ENCODE results near the gene TNP2. TPM values are rescaled to one million over a fixed set of nuclear protein-coding genes. Genes with fewer than 3 reads are reported as not detected.

The TNP2 gene
- total and polyA plus RNA-seq, 9 of the 15 experiments (the other 6 are each of a cell fraction or from before 2014, with no cell fraction given) = not detected

DNA sequence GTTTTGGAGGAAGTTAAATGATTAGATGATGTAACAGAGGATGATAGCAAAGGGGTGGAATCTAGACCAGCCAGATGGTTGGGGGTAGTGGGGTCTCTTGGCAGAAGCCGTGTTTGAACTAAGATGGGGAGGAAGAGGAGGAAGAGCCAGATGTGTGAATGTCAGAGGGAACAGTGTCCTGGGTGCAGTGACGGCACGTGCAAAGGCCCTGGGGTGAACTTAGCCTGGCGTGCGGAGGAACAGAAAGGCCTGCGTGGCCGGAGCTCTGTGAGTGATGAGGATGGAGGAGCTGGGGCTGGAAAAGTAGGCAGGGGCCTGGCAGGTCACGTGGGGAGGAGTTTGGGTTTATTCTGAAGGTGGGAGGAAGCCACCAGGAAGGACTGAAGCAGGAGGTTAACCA lies 49.7 kb upstream of the TNP2 start (continued):
- TF ChIP-seq, protein P1, sequence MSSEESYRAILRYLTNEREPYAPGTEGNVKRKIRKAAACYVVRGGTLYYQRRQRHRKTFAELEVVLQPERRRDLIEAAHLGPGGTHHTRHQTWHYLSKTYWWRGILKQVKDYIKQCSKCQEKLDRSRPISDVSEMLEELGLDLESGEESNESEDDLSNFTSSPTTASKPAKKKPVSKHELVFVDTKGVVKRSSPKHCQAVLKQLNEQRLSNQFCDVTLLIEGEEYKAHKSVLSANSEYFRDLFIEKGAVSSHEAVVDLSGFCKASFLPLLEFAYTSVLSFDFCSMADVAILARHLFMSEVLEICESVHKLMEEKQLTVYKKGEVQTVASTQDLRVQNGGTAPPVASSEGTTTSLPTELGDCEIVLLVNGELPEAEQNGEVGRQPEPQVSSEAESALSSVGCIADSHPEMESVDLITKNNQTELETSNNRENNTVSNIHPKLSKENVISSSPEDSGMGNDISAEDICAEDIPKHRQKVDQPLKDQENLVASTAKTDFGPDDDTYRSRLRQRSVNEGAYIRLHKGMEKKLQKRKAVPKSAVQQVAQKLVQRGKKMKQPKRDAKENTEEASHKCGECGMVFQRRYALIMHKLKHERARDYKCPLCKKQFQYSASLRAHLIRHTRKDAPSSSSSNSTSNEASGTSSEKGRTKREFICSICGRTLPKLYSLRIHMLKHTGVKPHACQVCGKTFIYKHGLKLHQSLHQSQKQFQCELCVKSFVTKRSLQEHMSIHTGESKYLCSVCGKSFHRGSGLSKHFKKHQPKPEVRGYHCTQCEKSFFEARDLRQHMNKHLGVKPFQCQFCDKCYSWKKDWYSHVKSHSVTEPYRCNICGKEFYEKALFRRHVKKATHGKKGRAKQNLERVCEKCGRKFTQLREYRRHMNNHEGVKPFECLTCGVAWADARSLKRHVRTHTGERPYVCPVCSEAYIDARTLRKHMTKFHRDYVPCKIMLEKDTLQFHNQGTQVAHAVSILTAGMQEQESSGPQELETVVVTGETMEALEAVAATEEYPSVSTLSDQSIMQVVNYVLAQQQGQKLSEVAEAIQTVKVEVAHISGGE (CRISPR knock-in tag; IDR thresholded peaks at IDR 0.05) = no peak
- TF ChIP-seq ZNF23 (CRISPR knock-in tag; IDR thresholded peaks at IDR 0.05) = no peak
- TF ChIP-seq, protein P2, sequence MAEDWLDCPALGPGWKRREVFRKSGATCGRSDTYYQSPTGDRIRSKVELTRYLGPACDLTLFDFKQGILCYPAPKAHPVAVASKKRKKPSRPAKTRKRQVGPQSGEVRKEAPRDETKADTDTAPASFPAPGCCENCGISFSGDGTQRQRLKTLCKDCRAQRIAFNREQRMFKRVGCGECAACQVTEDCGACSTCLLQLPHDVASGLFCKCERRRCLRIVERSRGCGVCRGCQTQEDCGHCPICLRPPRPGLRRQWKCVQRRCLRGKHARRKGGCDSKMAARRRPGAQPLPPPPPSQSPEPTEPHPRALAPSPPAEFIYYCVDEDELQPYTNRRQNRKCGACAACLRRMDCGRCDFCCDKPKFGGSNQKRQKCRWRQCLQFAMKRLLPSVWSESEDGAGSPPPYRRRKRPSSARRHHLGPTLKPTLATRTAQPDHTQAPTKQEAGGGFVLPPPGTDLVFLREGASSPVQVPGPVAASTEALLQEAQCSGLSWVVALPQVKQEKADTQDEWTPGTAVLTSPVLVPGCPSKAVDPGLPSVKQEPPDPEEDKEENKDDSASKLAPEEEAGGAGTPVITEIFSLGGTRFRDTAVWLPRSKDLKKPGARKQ (CRISPR knock-in tag; IDR thresholded peaks at IDR 0.05) = no peak
- TF ChIP-seq RFX5 (IDR thresholded peaks at IDR 0.05; ENCODE audit: low read depth, low read length) = no peak
- no peak for TF ChIP-seq NFYB (IDR thresholded peaks at IDR 0.05; ENCODE audit: extremely low read depth, insufficient read length)
- peak; percentile 32; the same call in 1 of the 2 replicates for TF ChIP-seq CBX1 (IDR thresholded peaks at IDR 0.05; ENCODE audit: low read depth)
- TF ChIP-seq ZNF696 (CRISPR knock-in tag; conservative IDR thresholded peaks at IDR 0.05) = no peak
- no peak for TF ChIP-seq DPF2 (IDR thresholded peaks at IDR 0.05)
- TF ChIP-seq SMARCA5 (IDR thresholded peaks at IDR 0.05) = peak; percentile 84; the same call in 1 of the 2 replicates
- 0 out of 2 replicates have a peak, but pooled peaks have one; percentile 27 for TF ChIP-seq ADNP (tag; IDR thresholded peaks at IDR 0.05)
- TF ChIP-seq, protein P3, sequence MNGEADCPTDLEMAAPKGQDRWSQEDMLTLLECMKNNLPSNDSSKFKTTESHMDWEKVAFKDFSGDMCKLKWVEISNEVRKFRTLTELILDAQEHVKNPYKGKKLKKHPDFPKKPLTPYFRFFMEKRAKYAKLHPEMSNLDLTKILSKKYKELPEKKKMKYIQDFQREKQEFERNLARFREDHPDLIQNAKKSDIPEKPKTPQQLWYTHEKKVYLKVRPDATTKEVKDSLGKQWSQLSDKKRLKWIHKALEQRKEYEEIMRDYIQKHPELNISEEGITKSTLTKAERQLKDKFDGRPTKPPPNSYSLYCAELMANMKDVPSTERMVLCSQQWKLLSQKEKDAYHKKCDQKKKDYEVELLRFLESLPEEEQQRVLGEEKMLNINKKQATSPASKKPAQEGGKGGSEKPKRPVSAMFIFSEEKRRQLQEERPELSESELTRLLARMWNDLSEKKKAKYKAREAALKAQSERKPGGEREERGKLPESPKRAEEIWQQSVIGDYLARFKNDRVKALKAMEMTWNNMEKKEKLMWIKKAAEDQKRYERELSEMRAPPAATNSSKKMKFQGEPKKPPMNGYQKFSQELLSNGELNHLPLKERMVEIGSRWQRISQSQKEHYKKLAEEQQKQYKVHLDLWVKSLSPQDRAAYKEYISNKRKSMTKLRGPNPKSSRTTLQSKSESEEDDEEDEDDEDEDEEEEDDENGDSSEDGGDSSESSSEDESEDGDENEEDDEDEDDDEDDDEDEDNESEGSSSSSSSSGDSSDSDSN (IDR thresholded peaks at IDR 0.05; ENCODE audit: borderline replicate concordance in 1 of 2, low read depth in 2 of 2, low read length in 2 of 2) = no peak
- no peak for TF ChIP-seq CBFA2T2 (conservative IDR thresholded peaks at IDR 0.05)
- TF ChIP-seq, protein P4, sequence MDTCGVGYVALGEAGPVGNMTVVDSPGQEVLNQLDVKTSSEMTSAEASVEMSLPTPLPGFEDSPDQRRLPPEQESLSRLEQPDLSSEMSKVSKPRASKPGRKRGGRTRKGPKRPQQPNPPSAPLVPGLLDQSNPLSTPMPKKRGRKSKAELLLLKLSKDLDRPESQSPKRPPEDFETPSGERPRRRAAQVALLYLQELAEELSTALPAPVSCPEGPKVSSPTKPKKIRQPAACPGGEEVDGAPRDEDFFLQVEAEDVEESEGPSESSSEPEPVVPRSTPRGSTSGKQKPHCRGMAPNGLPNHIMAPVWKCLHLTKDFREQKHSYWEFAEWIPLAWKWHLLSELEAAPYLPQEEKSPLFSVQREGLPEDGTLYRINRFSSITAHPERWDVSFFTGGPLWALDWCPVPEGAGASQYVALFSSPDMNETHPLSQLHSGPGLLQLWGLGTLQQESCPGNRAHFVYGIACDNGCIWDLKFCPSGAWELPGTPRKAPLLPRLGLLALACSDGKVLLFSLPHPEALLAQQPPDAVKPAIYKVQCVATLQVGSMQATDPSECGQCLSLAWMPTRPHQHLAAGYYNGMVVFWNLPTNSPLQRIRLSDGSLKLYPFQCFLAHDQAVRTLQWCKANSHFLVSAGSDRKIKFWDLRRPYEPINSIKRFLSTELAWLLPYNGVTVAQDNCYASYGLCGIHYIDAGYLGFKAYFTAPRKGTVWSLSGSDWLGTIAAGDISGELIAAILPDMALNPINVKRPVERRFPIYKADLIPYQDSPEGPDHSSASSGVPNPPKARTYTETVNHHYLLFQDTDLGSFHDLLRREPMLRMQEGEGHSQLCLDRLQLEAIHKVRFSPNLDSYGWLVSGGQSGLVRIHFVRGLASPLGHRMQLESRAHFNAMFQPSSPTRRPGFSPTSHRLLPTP (IDR thresholded peaks at IDR 0.05; ENCODE audit: borderline replicate concordance, extremely low read depth, insufficient read length) = no peak
- TF ChIP-seq, protein P5, sequence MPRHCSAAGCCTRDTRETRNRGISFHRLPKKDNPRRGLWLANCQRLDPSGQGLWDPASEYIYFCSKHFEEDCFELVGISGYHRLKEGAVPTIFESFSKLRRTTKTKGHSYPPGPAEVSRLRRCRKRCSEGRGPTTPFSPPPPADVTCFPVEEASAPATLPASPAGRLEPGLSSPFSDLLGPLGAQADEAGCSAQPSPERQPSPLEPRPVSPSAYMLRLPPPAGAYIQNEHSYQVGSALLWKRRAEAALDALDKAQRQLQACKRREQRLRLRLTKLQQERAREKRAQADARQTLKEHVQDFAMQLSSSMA (CRISPR knock-in tag; IDR thresholded peaks at IDR 0.05) = no peak
- TF ChIP-seq RBM39 (optimal IDR thresholded peaks at IDR 0.05; ENCODE audit: low read depth, low read length) = no peak

All from K562 (cell line).